NOMO-1 (cell line): ENCODE data around the gene SHLD2.
"Not testable (repeated sequence)": the region's sequence is repeated elsewhere in the genome, so short reads cannot be mapped to it uniquely, and the experiment has no call there.

Source experiments
- DNase-seq, 2 experiments: peaks; one replicate each; lab custom pipeline; 2025; ENCODE audit not compliant: unreplicated experiment in 2 of 2; lab: John Stamatoyannopoulos, UW

Gene SHLD2

GRCh38 chr10:87210309-87210708, 115.3 kb downstream of the SHLD2 start:
- not testable (repeated sequence) for DNase-seq

- not testable (repeated sequence) for DNase-seq
These were observed 116.8 kb downstream of the SHLD2 start for GRCh38 chr10:87211848-87212247.

GRCh38 chr10:87213150-87213765, 118.3 kb downstream of the SHLD2 start:
- DNase-seq: not testable (repeated sequence)

DNA sequence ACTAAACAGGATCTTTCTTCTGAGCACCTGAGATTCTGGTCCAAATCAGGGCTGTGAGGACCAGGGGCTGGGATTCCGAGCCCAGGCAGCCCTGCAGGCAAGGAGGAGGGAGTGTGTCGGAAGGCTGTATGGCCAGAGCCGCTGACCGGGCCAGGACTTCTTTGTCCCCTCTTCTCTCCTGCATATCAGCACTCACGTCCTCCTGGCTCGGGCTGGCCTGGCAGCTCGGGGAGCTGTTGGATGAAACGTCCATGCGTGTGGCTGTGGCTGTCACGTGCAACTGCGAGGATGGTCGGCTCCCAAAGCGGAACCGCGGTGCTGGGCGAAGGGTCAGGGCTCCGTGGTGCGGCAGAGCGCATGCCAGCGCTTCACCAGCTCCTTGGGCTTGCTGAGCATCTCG, 118.8 kb downstream of the SHLD2 start:
- DNase-seq: not testable (repeated sequence)

DNA sequence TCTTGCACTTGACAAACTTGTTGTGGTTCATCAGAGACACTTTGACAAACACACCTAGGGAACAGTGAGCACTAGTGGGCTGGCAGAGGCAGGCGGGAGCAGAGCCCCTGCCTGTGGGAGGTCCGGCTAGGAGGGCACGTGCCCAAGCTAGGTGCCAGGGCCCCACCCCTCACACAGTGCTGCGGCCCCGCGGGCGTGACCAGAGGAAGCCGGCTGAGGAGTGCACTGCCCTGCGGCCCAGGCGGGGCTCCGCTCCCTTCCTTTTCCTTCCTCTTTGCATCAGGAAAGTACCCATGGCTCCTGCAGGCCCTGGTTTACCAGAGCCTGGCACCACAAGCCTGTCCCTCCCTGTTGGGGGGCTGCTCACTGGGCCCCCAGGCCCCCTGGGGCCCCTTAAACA, 121.1 kb downstream of the SHLD2 start:
- DNase-seq: not testable (repeated sequence)

GRCh38 chr10:87219370-87219769, 124.4 kb downstream of the SHLD2 start:
- not testable (repeated sequence) for DNase-seq

DNA sequence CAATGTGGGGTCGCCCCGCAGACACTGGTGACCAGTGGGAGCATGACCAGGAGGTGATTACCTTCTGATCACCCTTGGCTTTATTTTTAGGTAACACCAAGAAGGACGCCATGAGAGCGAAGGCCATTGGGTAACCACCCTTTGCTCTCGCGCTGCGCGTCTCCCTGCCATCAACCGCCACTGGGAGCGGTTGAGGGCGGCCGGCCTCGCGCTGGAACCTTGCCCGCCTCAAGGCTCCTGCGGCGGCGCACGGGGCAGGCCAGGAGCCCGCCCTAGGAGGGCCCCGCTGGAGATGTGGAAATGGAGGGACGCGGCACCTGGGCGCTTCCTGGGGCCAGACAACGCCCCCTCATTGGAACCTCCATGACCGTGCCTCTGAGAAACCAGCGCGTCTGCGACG, 127.8 kb downstream of the SHLD2 start:
- not testable (repeated sequence) for DNase-seq

GRCh38 chr10:87225148-87225547, 130.1 kb downstream of the SHLD2 start, which contains the start of gene NUTM2A:
Gene NUTM2A, plus strand, starts transcription at chr10:87225448. Its CDS starts 383 bp downstream, at chr10:87225831.
- not testable (repeated sequence) for DNase-seq

- not testable (repeated sequence) for DNase-seq
These were observed 133.2 kb downstream of the SHLD2 start for GRCh38 chr10:87228247-87228646.

GRCh38 chr10:87229211-87229610, 134.2 kb downstream of the SHLD2 start:
- not testable (repeated sequence) for DNase-seq

DNA sequence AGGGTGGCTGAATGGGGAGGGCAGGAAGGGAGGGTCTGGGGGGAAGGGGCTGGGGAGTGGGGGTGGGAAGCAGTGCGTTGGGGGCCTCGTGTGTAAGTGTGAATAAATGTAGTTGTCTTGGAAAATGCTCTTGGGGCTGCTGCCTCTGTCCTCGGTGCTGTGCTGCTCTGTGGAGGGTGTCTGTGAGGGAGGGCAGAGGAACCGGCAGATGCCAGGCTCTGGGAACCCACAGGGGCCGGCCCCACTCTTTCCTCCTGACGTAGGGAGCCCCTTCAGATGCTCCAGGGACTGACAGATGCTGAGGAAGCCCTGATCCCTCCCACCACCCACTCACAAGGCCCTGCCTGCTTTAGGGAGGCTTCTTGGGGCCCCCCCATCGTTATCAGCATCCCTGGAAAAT, 139.8 kb downstream of the SHLD2 start:
- DNase-seq: not testable (repeated sequence)

GRCh38 chr10:87237244-87237643, 142.2 kb downstream of the SHLD2 start:
- not testable (repeated sequence) for DNase-seq

GRCh38 chr10:87239346-87239808, 144.4 kb downstream of the SHLD2 start:
- DNase-seq: not testable (repeated sequence)
